HepG2 (cell line): ENCODE results near the gene DDX10. TPM values are rescaled to one million over a fixed set of nuclear protein-coding genes. Genes with fewer than 3 reads are reported as not detected.

Experiments used
- ATAC-seq: fragments of 200-7000 bp; cut with Tn5 transposase; 3 replicates; pipeline ENCODE4 v1.9.1; 2020; ENCODE audit warnings: mild to moderate bottlenecking, moderate library complexity
- BruUV-seq: library from RNA; stranded (reverse); fragments of 400-500 nt; replicated peaks from 2 replicates; lab custom pipeline; 2021; lab: Mats Ljungman, UMichigan
- CTCF ChIA-PET: fragments of 300-600 bp; formaldehyde crosslinking; extraction: SDS; loops from one replicate; lab custom pipeline; 2021; ENCODE audit warnings: low total read pairs, inconsistent platforms, low intra/inter-chr PET ratio; lab: Yijun Ruan, JAX
- POLR2A ChIA-PET: fragments of 350-600 bp; sonication (Branson Sonifier 250); formaldehyde crosslinking; loops from one replicate; lab custom pipeline; 2020; ENCODE audit warnings: antibody characterized with exemption, inconsistent platforms; lab: Yijun Ruan, JAX
- DNase-seq: peaks from one replicate; pipeline ENCODE4 v3.0.0-alpha.2; 2015; ENCODE audit warnings: low spot score
- FAIRE-seq: peaks from 3 replicates; lab custom pipeline; 2011; peaks lifted over from hg19 to GRCh38; lab: Jason Lieb, UNC
- H2AFZ ChIP-seq: one replicate; pipeline ENCODE4 v1.6.1; 2011; ENCODE audit warnings: low read length, inconsistent platforms
- H3K27ac ChIP-seq: fragments of 300-600 bp; 3 replicates; pipeline ENCODE4 v1.8.0; 2011; ENCODE audit warnings: mixed run types, mild to moderate bottlenecking, mixed read lengths, low read length, inconsistent platforms; ENCODE audit not compliant: insufficient read depth; ENCODE audit errors: extremely low read length
- H3K27me3 ChIP-seq, 2 experiments: fragments of 200-600 bp in 1 of 2; 2 replicates in 1 of 2; 3 replicates in 1 of 2; pipeline versions ENCODE4 v1.6.0 to v1.8.0; 2011; ENCODE audit warnings: low read length in 2 of 2, mild to moderate bottlenecking in 2 of 2, moderate library complexity in 2 of 2, inconsistent platforms in 1 of 2; ENCODE audit not compliant: insufficient read depth in 2 of 2, control insufficient read depth in 1 of 2
- H3K36me3 ChIP-seq, 2 experiments: fragments of 200-600 bp in 1 of 2; replicated peaks in 1 of 2; 2 replicates in 1 of 2; 3 replicates in 1 of 2; pipeline versions ENCODE4 v1.5.1 to v1.8.0; 2011; ENCODE audit warnings: low read length in 2 of 2, inconsistent platforms in 1 of 2; ENCODE audit not compliant: insufficient read depth in 2 of 2, control insufficient read depth in 1 of 2
- H3K4me1 ChIP-seq: 2 replicates; pipeline ENCODE4 v1.5.1; 2012; ENCODE audit warnings: low read length, inconsistent platforms; ENCODE audit not compliant: insufficient read depth
- H3K4me2 ChIP-seq: 2 replicates; pipeline ENCODE4 v1.6.0; 2011; ENCODE audit warnings: low read depth, low read length, inconsistent platforms
- H3K4me3 ChIP-seq, 3 experiments: fragments of 200-600 bp in 1 of 3; sonication (generic), shearing (Covaris generic) in 1 of 3; replicated peaks in 1 of 3; 2 replicates each; pipeline ENCODE4 v1.5.1; 2011 to 2016; ENCODE audit warnings: low read length in 3 of 3, inconsistent platforms in 2 of 3, low read depth in 2 of 3, mild to moderate bottlenecking in 2 of 3, control low read depth in 1 of 3, mixed read lengths in 1 of 3; ENCODE audit not compliant: insufficient read depth in 1 of 3
- H3K79me2 ChIP-seq: one replicate; pipeline ENCODE4 v1.6.1; 2011; ENCODE audit warnings: low read length, inconsistent platforms; ENCODE audit not compliant: insufficient read depth
- H3K9ac ChIP-seq: 2 replicates; pipeline ENCODE4 v1.6.0; 2011; ENCODE audit warnings: mild to moderate bottlenecking, low read depth, low read length, inconsistent platforms; ENCODE audit not compliant: insufficient read depth
- H3K9me3 ChIP-seq: 2 replicates; pipeline ENCODE4 v1.5.1; 2012; ENCODE audit warnings: mild to moderate bottlenecking, low read length
- H4K20me1 ChIP-seq: 2 replicates; pipeline ENCODE4 v1.6.0; 2011; ENCODE audit warnings: inconsistent platforms, mild to moderate bottlenecking, low read length, moderate library complexity; ENCODE audit not compliant: insufficient read depth
- HNRNPL ChIP-seq: fragments of 200-400 bp; formaldehyde crosslinking; IDR thresholded peaks from 2 replicates; pipeline ENCODE4 v1.6.1; 2017; ENCODE audit warnings: mild to moderate bottlenecking, low read depth, low read length
- PAF1 ChIP-seq: IDR thresholded peaks from 2 replicates; pipeline ENCODE4 v1.6.1; 2016; ENCODE audit warnings: missing genetic modification reagents, missing compliant biosample characterization
- PHF5A ChIP-seq: IDR thresholded peaks from one replicate; pipeline ENCODE4 v1.6.1; 2018; ENCODE audit warnings: low read depth, missing genetic modification reagents; ENCODE audit not compliant: unreplicated experiment
- SATB2 ChIP-seq: sonication (generic); formaldehyde crosslinking; IDR thresholded peaks from 2 replicates; pipeline ENCODE4 v1.5.0; 2020; ENCODE audit warnings: missing genetic modification reagents
- SNAI1 ChIP-seq: sonication (generic); formaldehyde crosslinking; IDR thresholded peaks from 2 replicates; pipeline ENCODE4 v1.5.0; 2020; ENCODE audit warnings: mild to moderate bottlenecking, missing genetic modification reagents, borderline replicate concordance
- SP2 ChIP-seq: sonication (generic); formaldehyde crosslinking; IDR thresholded peaks from 2 replicates; pipeline ENCODE4 v1.5.1; 2020; ENCODE audit warnings: mild to moderate bottlenecking, missing genetic modification reagents
- ZBTB38 ChIP-seq: sonication (generic); formaldehyde crosslinking; IDR thresholded peaks from 2 replicates; pipeline ENCODE4 v1.5.1; 2020; ENCODE audit warnings: mild to moderate bottlenecking, missing genetic modification reagents
- ZNF615 ChIP-seq: sonication (generic); formaldehyde crosslinking; IDR thresholded peaks from 2 replicates; pipeline ENCODE4 v1.5.0; 2020; ENCODE audit warnings: mild to moderate bottlenecking, missing genetic modification reagents, borderline replicate concordance
- WGBS: methylation state at CpG from one replicate; pipeline ENCODE4 v1.1.6; 2017; ENCODE audit warnings: low lambda C conversion rate; 5-methylcytosine and 5-hydroxymethylcytosine counted together
- in situ Hi-C: cut with HindIII; loops from 2 replicates; pipeline ENCODE4 v1.10.0; 2017; ENCODE audit warnings: low pct_unique_long_range_greater_than_20kb; ENCODE audit not compliant: extremely low pct_ligation_motif_present
- intact Hi-C: fragments of 100-400 bp; cut with micrococcal nuclease; formaldehyde crosslinking; loops from one replicate; pipeline ENCODE4 v1.10.0; 2022; ENCODE audit not compliant: unreplicated experiment
- polyA plus RNA-seq, 8 experiments: library from polyadenylated mRNA; depleted of rRNA in 3 of 8; stranded (reverse) in 7 of 8; unstranded in 1 of 8; fragments of >200 nt; fragmentation: Illumina TruSeq in 4 of 8; extraction: Trizol in 4 of 8; gene quantifications; 2 replicates each; pipeline versions ENCODE4 v1.2.1 to v1.2.3, GENCODE V29; 2011 to 2016; ENCODE audit warnings: low read depth in 4 of 8, missing spikeins in 1 of 8, mixed read lengths in 1 of 8; ENCODE audit not compliant: insufficient read depth in 1 of 8
- total RNA-seq, 5 experiments: library from RNA; depleted of rRNA; stranded (reverse); fragments of >200 nt; fragmentation: Illumina TruSeq; extraction: Trizol; gene quantifications; 2 replicates each; pipeline ENCODE4 v1.2.3, GENCODE V29; 2016; ENCODE audit warnings: low read depth in 1 of 5
- TF ChIP-seq, protein P1 (sequence below), 2 experiments: sonication (generic) in 1 of 2; formaldehyde crosslinking in 1 of 2; IDR thresholded peaks; 2 replicates each; pipeline versions ENCODE4 v1.4.0 to v1.6.1; 2018 to 2020; ENCODE audit warnings: missing genetic modification reagents in 2 of 2, borderline replicate concordance in 1 of 2, low read depth in 1 of 2, mild to moderate bottlenecking in 1 of 2, missing biosample characterization in 1 of 2
- TF ChIP-seq, protein P2 (sequence below): sonication (generic); formaldehyde crosslinking; IDR thresholded peaks from 2 replicates; pipeline ENCODE4 v1.8.0; 2023; ENCODE audit warnings: mild to moderate bottlenecking, missing genetic modification reagents

Gene DDX10
- total and polyA plus RNA-seq, 2 of the 13 experiments (the other 11 are each of a cell fraction or from before 2014, with no cell fraction given): 17.0 to 32.0 TPM

DNA sequence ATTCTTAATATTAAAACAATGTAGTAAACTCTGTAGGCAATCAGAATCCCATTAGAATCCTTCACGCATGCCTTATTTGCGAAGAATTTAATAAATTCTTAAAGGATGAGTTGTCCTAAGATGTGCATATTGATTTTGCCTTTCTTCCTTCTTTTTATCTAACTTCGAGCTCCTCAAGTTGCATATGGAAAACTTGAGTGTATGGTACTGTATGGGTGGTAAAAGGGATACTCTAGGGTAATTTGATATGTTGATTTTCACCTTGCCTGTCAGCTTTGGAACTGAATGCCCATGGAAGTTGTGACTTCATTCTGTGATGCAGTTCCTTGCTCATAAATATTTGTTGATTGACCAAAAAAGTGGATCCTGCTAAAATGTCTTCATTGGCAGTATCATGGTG is 193.8 kb downstream of the DDX10 start:
- no peak overlapping the region for H3K4me3 ChIP-seq
- no peaks in the 10 kb centered on the region for H4K20me1 ChIP-seq
- no peak for ATAC-seq
- no peaks in the 10 kb centered on the region for H3K9me3 ChIP-seq
- H3K9ac ChIP-seq: no peak overlapping the region
- no peak for DNase-seq
- 94% methylated on average over 3 of the region's 3 CpGs for WGBS
- POLR2A ChIA-PET: no interaction called here
- H2AFZ ChIP-seq: no peak overlapping the region
- H3K27ac ChIP-seq: no peak overlapping the region
- TF ChIP-seq SP2 (no peak), PAF1 (CRISPR knock-in tag) (no peak), ZBTB38 (no peak), ZNF615 (CRISPR knock-in tag) (no peak), SATB2 (no peak), SNAI1 (no peak), HNRNPL (no peak), PHF5A (CRISPR knock-in tag) (no peak)
- TF ChIP-seq, protein P1, sequence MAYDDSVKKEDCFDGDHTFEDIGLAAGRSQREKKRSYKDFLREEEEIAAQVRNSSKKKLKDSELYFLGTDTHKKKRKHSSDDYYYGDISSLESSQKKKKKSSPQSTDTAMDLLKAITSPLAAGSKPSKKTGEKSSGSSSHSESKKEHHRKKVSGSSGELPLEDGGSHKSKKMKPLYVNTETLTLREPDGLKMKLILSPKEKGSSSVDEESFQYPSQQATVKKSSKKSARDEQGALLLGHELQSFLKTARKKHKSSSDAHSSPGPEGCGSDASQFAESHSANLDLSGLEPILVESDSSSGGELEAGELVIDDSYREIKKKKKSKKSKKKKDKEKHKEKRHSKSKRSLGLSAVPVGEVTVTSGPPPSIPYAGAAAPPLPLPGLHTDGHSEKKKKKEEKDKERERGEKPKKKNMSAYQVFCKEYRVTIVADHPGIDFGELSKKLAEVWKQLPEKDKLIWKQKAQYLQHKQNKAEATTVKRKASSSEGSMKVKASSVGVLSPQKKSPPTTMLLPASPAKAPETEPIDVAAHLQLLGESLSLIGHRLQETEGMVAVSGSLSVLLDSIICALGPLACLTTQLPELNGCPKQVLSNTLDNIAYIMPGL (CRISPR knock-in tag; IDR thresholded peaks at IDR 0.05; ENCODE audit: borderline replicate concordance in 1 of 2, low read depth in 1 of 2): no peak
- TF ChIP-seq, protein P2, sequence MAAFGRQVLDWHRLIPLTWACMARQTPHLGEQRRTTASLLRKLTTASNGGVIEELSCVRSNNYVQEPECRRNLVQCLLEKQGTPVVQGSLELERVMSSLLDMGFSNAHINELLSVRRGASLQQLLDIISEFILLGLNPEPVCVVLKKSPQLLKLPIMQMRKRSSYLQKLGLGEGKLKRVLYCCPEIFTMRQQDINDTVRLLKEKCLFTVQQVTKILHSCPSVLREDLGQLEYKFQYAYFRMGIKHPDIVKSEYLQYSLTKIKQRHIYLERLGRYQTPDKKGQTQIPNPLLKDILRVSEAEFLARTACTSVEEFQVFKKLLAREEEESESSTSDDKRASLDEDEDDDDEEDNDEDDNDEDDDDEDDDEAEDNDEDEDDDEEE: no peak
- TF ChIP-seq, all 625 proteins: peak for 0
- no peaks in the 10 kb centered on the region for H3K4me1 ChIP-seq
- CTCF ChIA-PET: no interaction called here
- no TSS peak for BruUV-seq
- intact Hi-C loops (no loop called here), in situ Hi-C loops (no loop called here)
- no peak overlapping the region for H3K4me2 ChIP-seq
- FAIRE-seq: no peak
- H3K79me2 ChIP-seq: no peaks in the 10 kb centered on the region
- H3K36me3 ChIP-seq: no peaks in the 10 kb centered on the region
- no peaks in the 10 kb centered on the region for H3K27me3 ChIP-seq
